IMR-90 (cell line): Measurements from ENCODE around the gene HFE. TPM values are rescaled to one million over a fixed set of nuclear protein-coding genes. Genes with fewer than 3 reads are reported as not detected.
A peak's percentile ranks its signal among the peaks of the same experiment; 100 is the strongest.

Experiments
- ATAC-seq: fragments of 200-7000 bp; cut with Tn5 transposase; 2 replicates; pipeline ENCODE4 v1.9.1; 2020; ENCODE audit warnings: low read depth, mild to moderate bottlenecking, moderate library complexity
- BruUV-seq: library from RNA; stranded (reverse); fragments of 400-500 nt; replicated peaks from 2 replicates; lab custom pipeline; 2021; lab: Mats Ljungman, UMichigan
- CTCF ChIA-PET: fragments of 300-600 bp; formaldehyde crosslinking; extraction: SDS; loops from one replicate; lab custom pipeline; 2021; ENCODE audit warnings: antibody characterized with exemption; lab: Yijun Ruan, JAX
- POLR2A ChIA-PET: fragments of 300-600 bp; sonication (Branson Sonifier 250); formaldehyde crosslinking; loops from one replicate; lab custom pipeline; 2022; ENCODE audit warnings: antibody characterized with exemption; ENCODE audit not compliant: unreplicated experiment; lab: Charles Lee
- DNase-seq: peaks from one replicate; pipeline ENCODE4 v3.0.0; 2013
- H2AFZ ChIP-seq: replicated peaks from 2 replicates; pipeline ENCODE3; 2013; ENCODE audit warnings: low read length, mild to moderate bottlenecking; ENCODE audit not compliant: poor library complexity
- H2AK5ac ChIP-seq: 2 replicates; pipeline ENCODE4 v1.6.1; 2013; ENCODE audit warnings: low read depth, low read length, inconsistent platforms
- H2AK9ac ChIP-seq: replicated peaks from 2 replicates; pipeline ENCODE3; 2013; ENCODE audit warnings: mild to moderate bottlenecking, low read depth, low read length, moderate library complexity; ENCODE audit not compliant: poor library complexity
- H2BK120ac ChIP-seq: 2 replicates; pipeline ENCODE4 v1.6.1; 2013; ENCODE audit warnings: low read depth, low read length, inconsistent platforms
- H2BK15ac ChIP-seq: 3 replicates; pipeline ENCODE4 v1.6.1; 2013; ENCODE audit warnings: low read depth, low read length, inconsistent platforms
- H2BK20ac ChIP-seq: 2 replicates; pipeline ENCODE4 v1.6.1; 2013; ENCODE audit warnings: low read depth, mild to moderate bottlenecking, inconsistent platforms, low read length, moderate library complexity
- H2BK5ac ChIP-seq: 2 replicates; pipeline ENCODE4 v1.6.1; 2013; ENCODE audit warnings: mild to moderate bottlenecking, low read depth, low read length, inconsistent platforms; ENCODE audit not compliant: poor library complexity, severe bottlenecking
- H3K14ac ChIP-seq: replicated peaks from 2 replicates; pipeline ENCODE4 v1.6.1; 2013; ENCODE audit warnings: low read depth, low read length, inconsistent platforms
- H3K18ac ChIP-seq: 2 replicates; pipeline ENCODE4 v1.6.1; 2013; ENCODE audit warnings: low read depth, low read length, control low read depth
- H3K23ac ChIP-seq: 2 replicates; pipeline ENCODE4 v1.6.1; 2013; ENCODE audit warnings: low read depth, low read length, inconsistent platforms
- H3K27ac ChIP-seq: 2 replicates; pipeline ENCODE4 v1.5.1; 2013; ENCODE audit warnings: mild to moderate bottlenecking, control low read depth, low read length; ENCODE audit not compliant: insufficient read depth
- H3K27me3 ChIP-seq: 2 replicates; pipeline ENCODE4 v1.6.1; 2013; ENCODE audit warnings: low read length; ENCODE audit not compliant: control insufficient read depth, insufficient read depth
- H3K36me3 ChIP-seq: 2 replicates; pipeline ENCODE4 v1.6.1; 2013; ENCODE audit warnings: low read length, mixed read lengths; ENCODE audit not compliant: control insufficient read depth, insufficient read depth
- H3K4ac ChIP-seq: 2 replicates; pipeline ENCODE4 v1.6.1; 2013; ENCODE audit warnings: low read depth, low read length, inconsistent platforms
- H3K4me1 ChIP-seq: 2 replicates; pipeline ENCODE4 v1.6.1; 2013; ENCODE audit warnings: low read length, mixed read lengths; ENCODE audit not compliant: control insufficient read depth, insufficient read depth
- H3K4me2 ChIP-seq: 2 replicates; pipeline ENCODE4 v1.6.1; 2013; ENCODE audit warnings: low read depth, mild to moderate bottlenecking, control low read depth, low read length, moderate library complexity
- H3K4me3 ChIP-seq: 2 replicates; pipeline ENCODE4 v1.5.1; 2013; ENCODE audit warnings: low read depth, mild to moderate bottlenecking, control low read depth, low read length, moderate library complexity; ENCODE audit not compliant: insufficient read depth
- H3K56ac ChIP-seq: 2 replicates; pipeline ENCODE4 v1.6.1; 2013; ENCODE audit warnings: low read length, inconsistent platforms; ENCODE audit not compliant: insufficient read depth; ENCODE audit errors: extremely low read depth
- H3K79me1 ChIP-seq, 2 experiments: 2 replicates each; pipeline ENCODE4 v1.6.1; 2013; ENCODE audit warnings: low read length in 2 of 2, inconsistent platforms in 1 of 2, low read depth in 1 of 2
- H3K9ac ChIP-seq: 2 replicates; pipeline ENCODE4 v1.6.1; 2013; ENCODE audit warnings: low read depth, low read length, control low read depth
- H3K9me1 ChIP-seq: 2 replicates; pipeline ENCODE4 v1.6.1; 2013; ENCODE audit warnings: low read length, inconsistent platforms; ENCODE audit not compliant: insufficient read depth
- H3K9me3 ChIP-seq: 2 replicates; pipeline ENCODE4 v1.6.1; 2013; ENCODE audit warnings: low read length; ENCODE audit not compliant: control insufficient read depth, insufficient read depth
- H4K20me1 ChIP-seq: 2 replicates; pipeline ENCODE4 v1.6.1; 2013; ENCODE audit warnings: low read length, inconsistent platforms; ENCODE audit not compliant: insufficient read depth
- H4K5ac ChIP-seq: 2 replicates; pipeline ENCODE4 v1.6.1; 2013; ENCODE audit warnings: mild to moderate bottlenecking, low read depth, low read length, control low read depth
- H4K8ac ChIP-seq, 2 experiments: 2 replicates each; pipeline ENCODE4 v1.6.1; 2013; ENCODE audit warnings: low read depth in 2 of 2, low read length in 2 of 2, control low read depth in 1 of 2, inconsistent platforms in 1 of 2
- H4K91ac ChIP-seq: 2 replicates; pipeline ENCODE4 v1.6.1; 2013; ENCODE audit warnings: low read depth, low read length, inconsistent platforms; ENCODE audit not compliant: insufficient read depth
- FOS ChIP-seq: fragments of 150-350 bp; IDR thresholded peaks from 2 replicates; pipeline ENCODE4 v1.6.1; 2016; ENCODE audit warnings: low read depth, low read length
- MAZ ChIP-seq: IDR thresholded peaks from 2 replicates; pipeline ENCODE4 v1.6.1; 2012; ENCODE audit warnings: low read depth, mild to moderate bottlenecking, low read length, improper control_type of control experiment, moderate library complexity, borderline replicate concordance
- POLR2A ChIP-seq: IDR thresholded peaks from 2 replicates; pipeline ENCODE4 v1.6.1; 2012; ENCODE audit warnings: mild to moderate bottlenecking, low read depth, low read length
- RFX5 ChIP-seq: IDR thresholded peaks from 2 replicates; pipeline ENCODE4 v1.8.0; 2012; ENCODE audit warnings: low read depth, mild to moderate bottlenecking, low read length, moderate library complexity
- WGBS, 2 experiments: methylation state at CpG; one replicate each; pipeline versions ENCODE4 v1.1.5 to v1.1.7; 2013; ENCODE audit warnings: missing lambda C conversion rate in 2 of 2; ENCODE audit not compliant: insufficient read length in 1 of 2; ENCODE audit errors: extremely low coverage in 2 of 2; 5-methylcytosine and 5-hydroxymethylcytosine counted together
- dilution Hi-C: fragments of 300-500 bp; cut with HindIII; formaldehyde crosslinking; loops from one replicate; pipeline ENCODE4 v1.14.3; 2018; ENCODE audit warnings: low sequenced_read_pairs; ENCODE audit not compliant: unreplicated experiment
- in situ Hi-C: fragments of 300-500 bp; cut with MboI; formaldehyde crosslinking; loops from 3 replicates; pipeline ENCODE4 v1.14.3; 2019; ENCODE audit warnings: low sequenced_read_pairs, inconsistent platforms, mixed read lengths
- intact Hi-C: fragments of 100-400 bp; cut with micrococcal nuclease; formaldehyde crosslinking; loops from 2 replicates; pipeline ENCODE4 v1.10.0; 2022
- polyA plus RNA-seq, 3 experiments: library from polyadenylated mRNA; depleted of rRNA; stranded (reverse); fragments of >200 nt; gene quantifications; 2 replicates each; pipeline ENCODE4 v1.2.3, GENCODE V29; 2012; ENCODE audit warnings: low replicate concordance in 1 of 3
- total RNA-seq: library from RNA; depleted of rRNA; stranded (reverse); fragments of >200 nt; gene quantifications from 2 replicates; pipeline ENCODE4 v1.2.3, GENCODE V29; 2012

HFE gene
- total and polyA plus RNA-seq, 2 of the 4 experiments (the other 2 are of a cell fraction): 14.9 to 15.7 TPM

GRCh38 chr6:26043384-26044139, 43.7 kb upstream of the HFE start:
- intact Hi-C loops: loop anchor here (1.0 to 5.0 kb wide), 2 partner anchors 10 to 1104 kb away; a partner anchor contains a TSS
- H2BK5ac ChIP-seq: peak overlapping the region; percentile 95
- BruUV-seq: TSS peak; percentile 99
- H3K9me1 ChIP-seq: no peaks in the 10 kb centered on the region
- no peaks in the 10 kb centered on the region for H3K27me3 ChIP-seq
- peak overlapping the region; percentile 46 for H3K27ac ChIP-seq
- ChIA-PET POLR2A (interaction anchor here (0.6 to 2.3 kb wide), 14 partner anchors 9 to 208 kb away, joined by 3 to 20 read pairs (median 4); a partner anchor contains a TSS), CTCF (interaction anchor here (0.5 to 1.7 kb wide), 5 partner anchors 11 to 1632 kb away, joined by 3 to 13 read pairs (median 3); a partner anchor contains a TSS)
- peak overlapping the region; percentile 63 for H3K18ac ChIP-seq
- peak overlapping the region; percentile 40; the same call in 1 of the 2 replicates for H4K5ac ChIP-seq
- H3K4ac ChIP-seq: peak overlapping the region; percentile 27
- dilution Hi-C loops: no loop called here
- H4K91ac ChIP-seq: peak overlapping the region; percentile 26
- peak overlapping the region; percentile 92 for H3K4me2 ChIP-seq
- peak; percentile 99 for DNase-seq
- no peaks in the 10 kb centered on the region for H3K9me3 ChIP-seq
- H3K23ac ChIP-seq: peak overlapping the region; percentile 59
- 0 out of 2 replicates have a peak, but pooled peaks cover 3% of the 10 kb centered on the region for H4K20me1 ChIP-seq
- H4K8ac ChIP-seq: peak overlapping the region; percentile 10 to 34; a peak in 2 of 4 replicates
- H2AFZ ChIP-seq: peak overlapping the region; percentile 84
- 1% methylated on average over 22 of the region's 32 CpGs; no CpG with 5 or more reads in 1 of the 2 experiments for WGBS, 2 experiments
- H2AK5ac ChIP-seq: no peak overlapping the region; the same call in 1 of the 2 replicates
- H3K56ac ChIP-seq: peak overlapping the region; percentile 73
- H2BK120ac ChIP-seq: peak overlapping the region; percentile 66
- peak overlapping the region; percentile 68 for H3K9ac ChIP-seq
- H3K79me1 ChIP-seq: no peaks in the 10 kb centered on the region
- peak overlapping the region; percentile 4; the same call in 1 of the 3 replicates for H2BK15ac ChIP-seq
- peak overlapping the region; percentile 63 for H3K4me3 ChIP-seq
- in situ Hi-C loops: no loop called here
- no peaks in the 10 kb centered on the region for H3K36me3 ChIP-seq
- TF ChIP-seq MAZ (no peak), FOS (peak; percentile 39; the same call in 1 of the 2 replicates), RFX5 (peak; percentile 66; the same call in 1 of the 2 replicates), POLR2A (peak; percentile 98)
- H2AK9ac ChIP-seq: peak overlapping the region; percentile 90
- peak; percentile 76 for ATAC-seq
- no peaks in the 10 kb centered on the region for H3K4me1 ChIP-seq
- peak overlapping the region; percentile 73; the same call in 1 of the 2 replicates for H3K14ac ChIP-seq
- 0 out of 2 replicates have a peak overlapping the region, but pooled peaks have one; percentile 17 for H2BK20ac ChIP-seq
